Panc1 (cell line): ENCODE measurements around the gene REPIN1. TPM values are rescaled to one million over a fixed set of nuclear protein-coding genes. Genes with fewer than 3 reads are reported as not detected.

Experiments
- ATAC-seq: fragments of 200-7000 bp; cut with Tn5 transposase; 2 replicates; pipeline ENCODE4 v1.9.1; 2020; ENCODE audit warnings: mild to moderate bottlenecking, moderate library complexity
- BruUV-seq: library from RNA; stranded (reverse); fragments of 400-500 nt; replicated peaks from 2 replicates; lab custom pipeline; 2021; lab: Mats Ljungman, UMichigan
- CTCF ChIA-PET: fragments of 300-600 bp; sonication (Branson Sonifier 250); formaldehyde crosslinking; loops from one replicate; lab custom pipeline; 2022; ENCODE audit warnings: antibody characterized with exemption; lab: Charles Lee
- POLR2A ChIA-PET: fragments of 300-600 bp; sonication (Branson Sonifier 250); formaldehyde crosslinking; loops from one replicate; lab custom pipeline; 2022; ENCODE audit warnings: antibody characterized with exemption; lab: Charles Lee
- DNase-seq: peaks from one replicate; pipeline ENCODE4 v3.0.0-alpha.2; 2010; ENCODE audit warnings: low read depth, low spot score
- H3K27ac ChIP-seq: 2 replicates; pipeline ENCODE4 v1.5.1; 2011; ENCODE audit warnings: mild to moderate bottlenecking, low read length, inconsistent platforms
- H3K27me3 ChIP-seq: fragments of 200-500 bp; sonication (Bioruptor generic); 2 replicates; pipeline ENCODE4 v1.6.0; 2014; ENCODE audit warnings: low read length, inconsistent platforms; ENCODE audit not compliant: control insufficient read depth, insufficient read depth
- H3K36me3 ChIP-seq: fragments of 200-500 bp; sonication (Bioruptor generic); 2 replicates; pipeline ENCODE4 v1.5.1; 2014; ENCODE audit warnings: inconsistent platforms, mild to moderate bottlenecking, low read length, moderate library complexity; ENCODE audit not compliant: control insufficient read depth, insufficient read depth
- H3K4me1 ChIP-seq: 2 replicates; pipeline ENCODE4 v1.5.1; 2011; ENCODE audit warnings: inconsistent platforms, mild to moderate bottlenecking, low read length, moderate library complexity; ENCODE audit not compliant: control insufficient read depth, insufficient read depth
- H3K4me3 ChIP-seq, 2 experiments: 2 replicates each; pipeline ENCODE4 v1.5.1; 2011 to 2012; ENCODE audit warnings: low read depth in 2 of 2, low read length in 2 of 2, mild to moderate bottlenecking in 2 of 2, inconsistent platforms in 1 of 2, moderate library complexity in 1 of 2
- H3K9me3 ChIP-seq: fragments of 200-500 bp; sonication (Bioruptor generic); 2 replicates; pipeline ENCODE4 v1.5.1; 2014; ENCODE audit warnings: low read depth, mild to moderate bottlenecking, inconsistent platforms, low read length, moderate library complexity; ENCODE audit not compliant: control insufficient read depth, insufficient read depth
- CTCF ChIP-seq: fragments of 450-650 bp; IDR thresholded peaks from 2 replicates; pipeline ENCODE4 v1.5.1; 2017; ENCODE audit warnings: mild to moderate bottlenecking
- POLR2AphosphoS5 ChIP-seq: IDR thresholded peaks from 2 replicates; pipeline ENCODE4 v1.6.1; 2012; ENCODE audit warnings: mild to moderate bottlenecking, low read depth, low read length, moderate library complexity
- REST ChIP-seq, 2 experiments: IDR thresholded peaks; 2 replicates each; pipeline ENCODE4 v1.6.1; 2011 to 2012; ENCODE audit warnings: low read depth in 2 of 2, control low read depth in 1 of 2, low read length in 1 of 2, mild to moderate bottlenecking in 1 of 2, moderate library complexity in 1 of 2; ENCODE audit not compliant: insufficient read depth in 1 of 2
- SIN3A ChIP-seq: IDR thresholded peaks from 2 replicates; pipeline ENCODE4 v1.6.1; 2012; ENCODE audit warnings: low read depth, mild to moderate bottlenecking, low read length, moderate library complexity, borderline replicate concordance; ENCODE audit not compliant: insufficient read depth
- TCF7L2 ChIP-seq: IDR thresholded peaks from 2 replicates; pipeline ENCODE4 v1.6.1; 2011; ENCODE audit warnings: mild to moderate bottlenecking, low read depth, low read length, inconsistent platforms
- in situ Hi-C: cut with HindIII; loops from 2 replicates; pipeline ENCODE4 v1.10.0; 2016; ENCODE audit warnings: low sequenced_read_pairs, low pct_unique_long_range_greater_than_20kb
- intact Hi-C: fragments of 100-400 bp; cut with micrococcal nuclease; formaldehyde crosslinking; loops from one replicate; pipeline ENCODE4 v1.10.0; 2022; ENCODE audit not compliant: unreplicated experiment
- total RNA-seq: library from RNA; stranded (reverse); gene quantifications from one replicate; pipeline ENCODE4 v1.2.1, GENCODE V29; 2021; ENCODE audit not compliant: unreplicated experiment

Gene REPIN1
- total RNA-seq, 1 experiment from 2014 or later = 209 TPM

GRCh38 chr7:150337179-150337578, 31.4 kb upstream of the REPIN1 start:
- POLR2A ChIA-PET = no interaction called here
- in situ Hi-C loops (no loop called here), intact Hi-C loops (no loop called here)
- ATAC-seq (no peak), DNase-seq (no peak)
- H3K9me3 ChIP-seq = no peaks in the 10 kb centered on the region
- H3K27ac ChIP-seq = no peak overlapping the region
- H3K4me3 ChIP-seq = no peak overlapping the region
- TF ChIP-seq SIN3A = no peak
- TF ChIP-seq TCF7L2 = no peak
- no peak for TF ChIP-seq REST (IDR thresholded peaks at IDR 0.05; ENCODE audit: insufficient read depth in 1 of 2, low read depth in 2 of 2, low read length in 1 of 2)
- no peak for TF ChIP-seq CTCF
- no peak for TF ChIP-seq POLR2AphosphoS5
- H3K4me1 ChIP-seq = peaks cover 3% of the 10 kb centered on the region; the same call in 1 of the 2 replicates
- BruUV-seq = no TSS peak
- no peaks in the 10 kb centered on the region for H3K36me3 ChIP-seq
- CTCF ChIA-PET = no interaction called here
- no peaks in the 10 kb centered on the region for H3K27me3 ChIP-seq

GRCh38 chr7:150337659-150338081, 31.0 kb upstream of the REPIN1 start:
- Histone ChIP-seq H3K4me1 (peaks cover 3% of the 10 kb centered on the region; the same call in 1 of the 2 replicates), H3K27ac (no peak overlapping the region), H3K9me3 (no peaks in the 10 kb centered on the region), H3K27me3 (no peaks in the 10 kb centered on the region), H3K36me3 (no peaks in the 10 kb centered on the region), H3K4me3 (no peak overlapping the region)
- ChIA-PET CTCF (no interaction called here), POLR2A (no interaction called here)
- DNase-seq (no peak), ATAC-seq (0 out of 2 replicates have a peak, but pooled peaks have one; percentile 9)
- no TSS peak for BruUV-seq
- in situ Hi-C loops = no loop called here
- intact Hi-C loops = no loop called here
- TF ChIP-seq REST (IDR thresholded peaks at IDR 0.05; ENCODE audit: insufficient read depth in 1 of 2, low read depth in 2 of 2, low read length in 1 of 2) = no peak
- TF ChIP-seq CTCF = no peak
- TF ChIP-seq POLR2AphosphoS5 = no peak
- no peak for TF ChIP-seq TCF7L2
- no peak for TF ChIP-seq SIN3A
